ELR (cell line): ENCODE data around the gene PXT1.
A peak's percentile ranks its signal among the peaks of the same experiment; 100 is the strongest.
"Not testable (repeated sequence)": the region's sequence is repeated elsewhere in the genome, so short reads cannot be mapped to it uniquely, and the experiment has no call there.

Experiments used
- DNase-seq: peaks from one replicate; pipeline ENCODE4 v3.0.0-alpha.2; 2015; ENCODE audit warnings: low read depth

Gene PXT1

DNA sequence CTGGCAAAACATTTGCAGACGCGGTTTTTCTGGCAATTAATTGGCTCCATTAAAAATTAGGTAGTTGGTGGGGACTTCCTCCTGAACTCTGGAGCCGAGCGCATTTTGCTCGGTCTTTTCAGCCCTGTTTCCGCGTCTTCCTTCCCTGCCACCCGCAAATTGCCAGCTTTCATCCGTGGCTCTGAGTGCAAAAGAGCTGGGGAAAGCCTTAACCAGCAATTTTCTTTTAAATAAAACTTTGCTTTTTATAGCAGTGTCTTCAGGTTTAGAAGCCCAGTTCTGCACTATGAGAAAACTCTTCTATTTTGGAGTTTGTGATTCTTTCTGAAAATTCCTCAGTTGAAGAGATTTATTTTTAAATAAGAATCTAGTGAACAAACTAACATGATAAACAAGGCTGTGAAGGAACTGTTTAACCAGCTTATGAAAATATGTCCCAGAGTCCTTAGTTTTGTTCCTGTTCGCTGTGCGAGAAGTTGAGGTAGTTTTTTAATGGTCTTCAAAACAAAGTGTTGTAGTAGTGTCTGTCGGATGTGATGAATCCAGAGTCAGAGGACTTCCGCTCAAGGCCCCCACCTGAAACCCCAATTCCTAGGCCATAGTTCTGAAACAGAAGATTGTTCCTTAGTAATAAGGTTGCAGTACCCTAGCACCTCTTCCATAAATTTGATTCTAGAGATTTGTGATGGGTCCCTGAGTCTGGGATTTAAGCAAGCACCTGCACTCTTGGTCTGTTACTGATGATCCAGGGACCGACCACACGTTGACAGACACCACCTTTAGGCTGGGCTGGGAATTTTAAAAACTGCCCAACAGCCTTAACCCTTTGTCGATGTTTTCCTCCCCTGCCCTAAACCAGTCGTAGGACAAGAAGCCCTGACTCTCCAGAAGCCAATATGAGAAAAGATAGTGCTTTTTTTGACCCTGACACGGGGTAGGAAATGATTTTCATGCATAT is 1.1 kb upstream of the PXT1 start:
- DNase-seq, result peak; percentile 49

DNA sequence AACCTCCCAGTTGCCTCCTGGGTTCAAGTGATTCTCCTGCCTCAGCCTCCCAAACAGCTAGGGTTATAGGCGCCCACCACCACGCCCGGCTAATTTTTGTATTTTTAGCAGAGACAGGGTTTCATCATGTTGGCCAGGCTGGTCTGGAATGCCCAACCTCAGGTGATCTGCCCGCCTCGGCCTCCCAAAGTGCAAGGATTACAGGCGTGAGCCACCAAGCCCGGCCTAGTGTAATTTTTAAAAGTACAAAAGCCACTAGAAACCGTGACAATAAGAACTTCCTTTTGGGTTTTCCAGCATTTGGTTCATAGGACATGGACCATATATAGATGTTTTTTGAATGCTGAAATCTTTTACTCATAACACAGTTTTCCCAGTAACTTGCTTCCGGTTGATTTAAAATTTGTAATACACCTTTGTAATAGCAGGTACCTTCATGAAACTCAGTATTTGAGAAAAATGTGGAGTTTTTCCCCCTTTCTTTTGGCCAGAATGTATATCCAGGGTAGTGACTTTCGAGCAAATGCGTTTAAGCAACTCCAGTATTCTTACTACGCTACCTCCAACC is 467 bp downstream of the PXT1 start:
- DNase-seq, result peak; percentile 10

DNA sequence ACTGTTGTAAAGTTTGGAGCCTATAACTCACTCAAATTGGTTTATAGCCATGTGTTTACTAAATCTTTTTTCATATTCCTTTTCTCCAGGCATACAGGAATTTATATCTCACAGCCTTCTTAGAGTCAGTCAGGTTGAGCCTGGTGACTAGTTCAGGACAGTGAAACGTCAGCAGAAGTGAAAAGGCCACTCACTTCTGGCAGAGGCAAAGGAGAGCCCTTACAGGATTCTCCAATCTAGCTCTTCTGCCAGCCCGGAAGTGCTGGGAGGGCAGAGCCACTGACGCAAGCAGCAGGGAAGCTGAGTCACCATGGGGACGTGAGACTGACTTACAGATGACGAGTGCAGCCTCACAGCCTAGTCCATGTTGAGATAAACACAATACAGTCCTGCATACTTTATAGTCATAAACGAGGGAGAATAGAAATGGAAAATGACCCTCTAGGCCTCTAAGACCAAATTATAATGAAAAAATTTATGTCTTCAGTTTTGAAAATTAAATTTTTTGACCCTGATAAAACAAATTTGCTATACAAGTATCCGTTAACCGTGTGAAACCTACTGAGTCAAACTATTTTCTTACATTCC is 1.3 kb downstream of the PXT1 start:
- peak; percentile 100 for DNase-seq

DNA sequence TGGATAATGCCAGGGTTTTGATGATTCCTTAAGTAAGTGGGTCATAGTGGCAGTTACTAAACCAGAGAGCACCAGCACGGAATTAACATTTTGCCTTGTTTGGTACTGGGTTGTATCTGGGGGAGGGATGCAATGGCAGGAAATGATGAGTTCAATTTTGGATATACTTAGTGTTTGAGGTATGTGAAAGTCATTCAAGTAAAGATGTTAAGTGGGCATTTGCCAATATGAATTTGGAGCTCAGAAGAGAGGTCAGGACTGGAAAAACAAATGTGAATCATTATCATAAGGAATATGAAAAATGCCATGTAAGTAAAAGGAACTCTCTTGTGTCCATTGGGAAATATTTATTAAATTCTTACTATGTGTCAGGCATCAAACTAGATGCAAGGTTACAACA is 6.2 kb downstream of the PXT1 start:
- DNase-seq, result peak; percentile 55

DNA sequence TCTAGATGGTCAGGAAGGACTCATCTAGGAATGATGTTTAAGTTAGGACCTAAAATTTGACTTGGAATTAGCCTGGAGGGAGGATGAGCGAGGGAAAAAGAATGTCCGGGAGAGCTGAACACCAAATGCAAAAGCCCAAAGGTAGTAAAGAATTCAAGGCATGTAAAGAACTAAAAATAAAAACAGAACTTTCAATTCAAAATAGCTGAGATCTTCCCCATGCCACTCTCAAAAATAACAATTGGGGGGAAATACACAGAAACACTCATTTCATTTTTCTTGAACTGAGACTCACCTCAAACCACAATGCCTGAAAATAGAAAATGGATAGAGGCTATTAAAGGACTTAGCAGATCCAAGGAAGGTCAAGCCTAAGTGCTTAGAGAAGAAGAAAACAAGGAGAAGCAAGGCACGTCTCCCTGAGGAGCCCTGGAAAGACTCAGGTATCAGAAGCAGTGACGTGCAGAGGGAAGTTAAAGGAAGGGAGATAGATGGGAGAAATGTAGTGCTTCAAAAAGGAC is 10.4 kb downstream of the PXT1 start:
- peak; percentile 68 for DNase-seq

DNA sequence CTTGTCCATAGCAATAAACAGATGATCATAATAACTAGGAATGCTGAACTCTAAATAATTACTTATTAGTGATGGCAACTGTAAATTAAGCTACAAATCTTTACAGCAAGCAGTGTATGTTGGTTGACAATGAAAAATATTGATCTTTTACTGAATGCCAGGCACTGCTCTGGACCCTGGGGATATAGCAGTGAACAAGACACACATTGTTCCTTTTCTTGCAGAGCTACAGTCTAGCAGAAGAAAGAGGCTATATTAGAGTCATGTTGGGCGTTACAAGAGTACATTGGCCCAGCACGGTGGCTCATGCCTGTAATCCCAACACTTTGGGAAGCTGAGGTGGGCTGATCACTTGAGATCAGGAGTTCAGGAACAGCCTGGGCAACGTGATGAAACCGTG is 11.5 kb downstream of the PXT1 start:
- no peak for DNase-seq

DNA sequence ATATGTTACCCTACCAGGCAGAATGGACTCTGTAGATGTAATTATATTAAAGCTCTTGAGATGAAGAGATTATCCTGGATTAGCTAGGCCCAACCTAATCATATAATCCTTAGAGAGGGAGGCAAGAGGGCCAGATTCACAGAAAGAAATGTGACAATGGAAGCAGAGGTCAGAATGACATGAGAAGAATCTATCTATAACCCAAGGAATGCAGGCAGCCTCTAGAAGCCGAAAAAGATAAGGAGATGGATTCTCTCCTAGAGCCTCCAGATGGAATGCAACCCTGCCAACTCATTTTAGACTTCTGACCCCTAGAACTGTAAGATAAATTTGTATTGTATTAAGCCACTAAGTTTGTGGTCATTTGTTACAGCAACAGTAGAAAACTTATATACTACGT is 12.3 kb downstream of the PXT1 start:
- peak; percentile 8 for DNase-seq

DNA sequence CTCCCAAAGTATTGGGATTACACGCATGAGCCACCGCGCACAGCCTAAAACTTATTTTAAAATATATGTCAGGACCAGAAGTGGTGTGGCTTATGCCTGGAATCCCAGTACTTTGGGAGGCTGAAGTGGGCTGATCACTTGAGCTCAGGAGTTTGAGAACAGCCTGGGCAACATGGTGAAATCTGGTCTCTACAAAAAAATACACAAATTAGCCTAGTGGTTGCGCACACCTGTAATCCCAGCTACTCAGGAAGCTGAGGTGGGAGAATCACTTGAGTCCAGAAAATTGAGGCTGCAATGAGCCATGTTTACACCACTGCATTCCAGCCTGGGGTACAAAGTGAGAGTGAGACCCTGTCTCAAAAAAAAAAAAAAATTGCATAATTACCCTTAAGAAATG is 13.7 kb downstream of the PXT1 start:
- no peak for DNase-seq

DNA sequence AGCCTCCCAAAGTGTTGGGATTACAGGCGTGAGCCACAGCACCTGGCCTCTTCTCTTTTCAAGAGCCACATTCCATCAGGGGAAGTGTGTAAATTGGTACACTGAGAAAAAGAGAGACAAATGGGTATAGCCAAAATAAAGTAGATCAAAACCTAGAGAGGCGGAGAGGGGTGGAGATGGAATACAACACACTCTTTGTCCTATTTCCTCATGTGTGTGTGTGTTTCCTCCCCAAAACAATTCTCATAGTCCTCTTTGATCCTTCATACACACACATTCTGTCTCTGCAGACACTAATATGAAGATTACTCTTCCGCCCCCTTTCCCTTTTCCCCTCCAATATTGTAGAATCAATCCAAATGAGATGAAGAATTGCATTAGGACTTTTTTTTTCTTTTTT is 16.0 kb downstream of the PXT1 start:
- DNase-seq, result no peak

DNA sequence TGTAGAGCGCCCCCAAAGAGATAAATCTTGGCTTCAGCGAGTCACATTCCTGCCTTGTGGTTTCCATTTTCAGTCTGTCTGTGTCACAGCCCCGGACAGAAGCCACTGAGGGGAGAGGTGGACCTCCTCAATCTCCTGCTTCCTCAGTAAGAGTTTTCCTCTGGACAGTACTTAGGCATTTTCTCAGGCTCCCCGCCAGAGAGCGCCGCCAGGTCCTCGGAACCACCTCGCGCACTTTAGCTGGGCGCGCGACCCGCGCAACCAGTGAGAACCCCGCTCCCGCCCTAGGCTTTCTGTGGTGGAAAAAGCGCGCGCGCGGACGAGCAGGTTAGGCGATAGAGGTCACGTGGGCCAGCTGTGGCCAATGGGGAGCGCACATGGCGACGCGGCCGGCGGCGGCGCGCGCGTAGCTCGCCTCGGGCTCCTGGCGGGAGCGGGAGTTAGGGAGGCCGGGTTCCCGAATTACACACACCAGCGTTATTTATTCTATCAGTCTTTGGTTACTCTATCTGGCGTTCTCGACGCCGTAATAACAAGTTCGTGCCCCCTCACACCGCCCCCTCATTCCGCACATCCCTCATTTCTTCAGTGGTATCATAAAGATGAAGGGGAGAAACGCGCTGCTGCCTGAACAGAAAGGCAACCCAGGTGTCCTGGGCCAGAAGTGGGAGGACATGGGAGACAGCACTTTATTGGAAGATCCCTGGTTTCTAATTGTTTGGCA is 19.4 kb downstream of the PXT1 start:
- DNase-seq, result peak; percentile 100

DNA sequence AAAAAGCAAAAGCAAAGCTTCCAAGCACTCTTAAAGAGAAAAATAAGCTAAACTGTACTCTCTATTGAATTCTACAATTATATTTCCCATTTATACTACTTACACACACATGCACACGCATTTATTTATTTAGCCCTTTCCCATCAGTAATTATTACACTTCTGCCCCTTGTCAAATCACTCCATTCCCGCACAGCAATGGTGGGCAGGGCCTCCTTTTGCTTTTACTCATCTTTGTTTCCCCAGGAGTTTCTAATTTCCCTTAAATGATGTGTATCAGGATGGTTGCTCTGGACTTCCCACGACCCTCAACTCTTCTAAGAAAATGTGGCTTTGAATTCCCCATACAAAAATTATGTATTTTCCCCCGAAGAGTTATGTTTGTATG is 19.9 kb downstream of the PXT1 start:
- DNase-seq, result no peak

DNA sequence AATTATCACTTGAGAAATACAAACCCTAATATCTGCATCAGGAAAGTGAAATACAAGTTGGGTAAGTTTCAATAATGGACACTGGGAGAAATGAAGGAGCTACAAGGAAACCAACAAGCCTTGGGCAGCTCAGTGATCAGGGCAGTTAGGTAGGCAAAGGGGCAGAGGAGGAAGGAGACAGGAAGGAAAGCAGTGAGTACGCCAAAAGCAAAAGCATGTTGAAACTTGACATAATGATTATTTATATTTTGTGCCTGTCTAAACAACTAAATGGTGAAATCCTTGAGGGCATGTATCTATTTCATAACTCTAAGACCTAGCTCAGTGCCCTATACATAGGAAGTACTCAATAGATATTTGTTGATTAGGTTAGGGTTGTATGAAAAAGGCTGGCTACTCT is 23.3 kb downstream of the PXT1 start:
- DNase-seq, result no peak

DNA sequence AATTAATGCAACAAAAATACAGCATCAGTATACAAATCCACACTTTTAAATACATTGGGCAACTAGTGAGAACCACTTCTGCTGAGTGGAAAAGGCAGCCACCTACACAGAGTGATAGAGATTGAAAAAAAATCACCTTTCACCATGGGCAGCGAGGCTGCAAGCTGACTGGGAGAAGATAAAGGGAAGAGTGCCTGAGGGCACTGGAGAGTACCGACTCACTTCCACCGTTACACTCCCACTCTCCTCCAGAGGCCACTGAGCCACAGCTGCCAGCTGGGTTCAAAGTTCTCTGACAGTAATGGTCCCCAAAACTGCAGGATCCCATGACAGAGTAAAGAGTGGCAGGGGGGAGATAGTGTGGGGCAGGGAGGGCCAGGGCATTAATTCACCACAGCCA is 24.1 kb downstream of the PXT1 start:
- peak; percentile 38 for DNase-seq

DNA sequence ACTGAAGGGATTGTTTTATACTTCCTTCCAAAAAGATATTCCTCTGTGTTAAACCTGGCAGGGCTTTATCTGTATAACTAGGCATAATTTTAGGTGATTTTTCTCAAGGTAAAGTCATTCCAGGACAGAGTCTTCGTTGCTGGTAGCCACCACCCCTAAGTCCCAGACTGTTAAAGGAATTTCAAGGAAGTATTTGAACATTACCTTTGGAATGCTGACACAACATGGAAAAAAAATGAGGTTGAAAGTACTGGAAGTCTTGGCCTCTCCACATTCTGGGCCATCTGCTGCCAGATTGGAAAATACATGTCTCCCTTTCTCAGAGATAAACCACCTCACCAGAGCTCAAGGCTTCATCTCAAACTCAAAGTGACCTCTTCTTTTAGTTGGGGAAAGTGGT is 28.2 kb downstream of the PXT1 start:
- DNase-seq, result no peak

DNA sequence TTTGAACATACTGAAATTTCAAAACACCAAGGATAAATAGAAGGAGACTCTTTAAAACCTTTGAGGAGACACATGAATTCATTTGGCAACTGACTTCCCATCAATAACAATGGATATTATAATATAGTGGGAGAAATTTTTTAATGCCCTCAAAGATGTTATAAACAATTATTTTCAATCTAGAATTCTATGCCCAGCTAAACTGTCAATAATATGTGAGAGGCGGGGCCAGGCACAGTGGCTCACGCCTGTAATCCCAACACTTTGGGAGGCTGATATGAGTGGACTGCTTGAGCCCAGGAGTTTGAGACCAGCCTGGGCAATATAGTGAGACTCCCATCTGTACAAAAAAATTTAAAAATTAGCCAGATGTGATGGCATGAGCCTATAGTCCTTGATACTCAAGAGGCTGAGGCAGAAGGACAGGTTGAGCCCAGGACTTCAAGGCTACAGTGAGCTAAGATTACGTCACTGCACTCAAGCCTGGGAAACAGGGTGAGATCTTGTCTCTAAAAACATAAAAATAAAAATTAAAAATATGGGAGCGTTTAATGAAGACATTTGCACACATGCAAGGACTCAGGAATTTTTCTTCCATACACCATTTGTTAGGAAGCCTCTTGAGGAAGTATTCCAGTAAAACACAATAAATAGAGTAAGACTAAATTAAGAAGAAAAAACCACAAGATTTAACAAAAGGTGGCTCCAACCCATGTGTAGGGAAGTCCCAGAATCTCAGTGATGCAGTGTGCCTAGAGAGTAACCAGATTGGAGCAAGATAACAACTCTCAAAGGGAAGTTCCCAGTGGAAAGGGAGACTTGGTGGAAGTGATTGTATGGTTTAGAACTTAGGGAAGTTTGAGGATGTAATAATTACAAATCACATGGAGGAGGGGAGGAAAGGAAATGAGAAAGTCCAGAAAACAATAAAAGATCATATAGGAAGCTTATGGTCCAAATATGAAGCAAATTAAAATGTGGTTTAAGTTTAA is 28.9 kb downstream of the PXT1 start:
- DNase-seq, result no peak

DNA sequence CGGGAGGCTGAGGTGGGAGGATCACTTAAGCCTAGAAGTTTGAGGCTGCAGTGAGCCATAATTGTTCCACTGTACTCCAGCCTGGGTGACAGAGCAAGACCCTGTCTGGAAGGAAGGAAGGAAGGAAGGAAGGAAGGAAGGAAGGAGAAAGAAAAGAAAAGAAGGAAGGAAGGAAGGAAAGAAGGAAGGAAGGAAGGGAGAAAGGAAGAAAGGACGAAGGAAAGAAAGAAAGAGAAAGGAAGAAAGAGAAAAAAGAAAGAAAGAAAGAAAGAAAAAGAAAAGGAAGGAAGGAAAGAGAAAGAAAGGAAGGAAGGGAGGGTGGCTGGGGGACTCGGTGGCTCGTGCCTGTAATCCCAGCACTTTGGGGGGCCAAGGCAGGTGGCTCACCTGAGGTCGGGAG is 32.9 kb downstream of the PXT1 start:
- DNase-seq, result not testable (repeated sequence)

DNA sequence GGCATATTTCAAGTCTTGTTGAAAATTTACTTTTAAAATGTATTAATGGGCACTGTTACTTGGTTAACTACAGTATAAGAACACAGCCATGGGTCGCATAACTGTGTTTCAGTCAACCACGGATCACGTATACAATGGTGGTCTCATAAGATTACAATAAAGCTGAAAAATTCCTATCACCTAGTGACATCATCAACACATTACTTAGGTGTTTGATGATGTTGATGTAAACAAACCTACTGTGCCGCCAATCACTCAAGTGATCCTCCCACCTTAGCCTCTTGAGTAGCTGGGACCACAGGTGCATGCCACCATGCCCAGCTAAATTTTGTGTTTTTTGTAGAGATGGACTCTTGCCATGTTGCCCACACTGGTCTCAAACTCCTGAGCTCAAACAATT is 38.5 kb downstream of the PXT1 start:
- DNase-seq, result no peak

DNA sequence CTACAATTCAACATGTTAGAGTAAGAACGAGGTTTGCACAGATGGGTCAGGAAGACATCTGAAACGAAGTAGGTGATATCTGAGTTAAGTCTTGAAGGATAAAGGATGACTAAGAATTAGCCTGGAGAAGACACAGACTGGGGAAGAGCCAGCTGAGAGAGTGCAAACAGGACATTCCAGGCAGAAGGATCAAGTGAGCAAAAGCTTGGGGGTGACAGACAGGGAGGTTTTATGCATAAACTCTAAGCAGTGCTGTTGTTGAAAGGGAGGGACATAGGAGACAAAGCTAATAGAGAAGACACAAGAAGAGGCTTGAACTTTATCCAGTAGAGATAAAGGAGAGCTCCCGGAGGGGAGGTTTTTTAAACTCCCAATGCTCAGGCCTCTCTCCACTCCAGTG is 40.2 kb downstream of the PXT1 start:
- no peak for DNase-seq

DNA sequence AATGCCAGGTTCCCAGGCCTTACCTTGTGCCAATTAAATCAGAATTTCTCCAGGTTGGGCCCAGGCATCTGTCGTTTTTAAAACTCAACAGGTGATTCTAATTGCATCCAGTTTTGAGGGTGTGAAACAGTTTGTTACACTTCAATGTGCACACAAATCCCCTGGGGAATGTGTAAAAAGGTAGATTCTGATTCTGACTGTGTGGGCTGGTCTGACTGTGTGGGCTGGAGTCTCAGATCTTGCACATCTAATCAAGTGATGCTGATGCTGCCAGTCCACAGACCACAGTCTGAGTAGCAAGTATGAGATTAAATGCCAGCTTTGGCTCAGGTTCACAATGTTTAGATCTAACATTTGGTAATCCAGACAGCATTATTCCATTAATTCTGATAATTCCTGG is 42.7 kb downstream of the PXT1 start:
- DNase-seq, result no peak

DNA sequence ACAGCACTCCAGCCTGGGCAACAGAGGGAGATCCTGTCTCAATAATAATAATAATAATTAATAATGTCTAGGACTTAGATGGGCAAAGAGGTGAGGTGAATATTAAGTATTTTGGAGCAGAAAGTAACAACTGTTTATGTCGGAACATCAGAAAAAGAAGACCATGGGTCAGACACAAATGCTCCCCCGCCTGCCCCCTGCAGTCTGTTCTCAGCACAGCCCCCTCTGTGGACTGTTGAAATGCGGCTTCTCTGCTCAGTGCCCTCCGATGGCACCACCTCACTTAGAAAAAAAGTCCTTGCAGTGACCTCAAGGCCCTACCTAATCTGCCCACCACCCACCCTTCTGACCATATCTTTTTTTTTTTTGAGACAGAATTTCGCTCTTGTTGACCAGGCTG is 50.0 kb downstream of the PXT1 start:
- no peak for DNase-seq

DNA sequence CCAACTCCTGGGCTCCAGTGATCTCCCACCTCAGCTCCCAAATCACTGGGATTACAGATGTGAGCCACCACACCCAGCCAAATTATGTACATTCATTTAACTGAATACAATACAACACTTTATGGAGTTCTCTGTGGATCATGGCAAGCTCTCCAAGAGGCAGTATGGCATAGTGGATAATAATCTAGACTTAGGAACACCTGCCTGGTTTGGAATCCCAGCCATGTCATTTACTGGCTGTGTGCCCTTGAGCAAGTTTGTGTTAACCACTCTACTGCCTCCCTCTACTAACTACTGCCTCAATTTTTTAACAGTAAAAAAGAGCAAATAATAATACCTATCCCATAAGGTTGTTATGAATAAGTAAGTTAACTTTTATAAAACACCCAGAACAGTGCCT is 53.3 kb downstream of the PXT1 start:
- DNase-seq, result no peak
